PC-3 (cell line): ENCODE measurements around the gene COL4A6. TPM values are rescaled to one million over a fixed set of nuclear protein-coding genes. Genes with fewer than 3 reads are reported as not detected.

ENCODE experiments used
- ATAC-seq: fragments of 200-7000 bp; cut with Tn5 transposase; 2 replicates; pipeline ENCODE4 v1.9.1; 2020; ENCODE audit warnings: mild to moderate bottlenecking, moderate library complexity
- BruUV-seq: library from RNA; stranded (reverse); fragments of 400-500 nt; replicated peaks from 2 replicates; lab custom pipeline; 2021; lab: Mats Ljungman, UMichigan
- CTCF ChIA-PET: fragments of 300-600 bp; sonication (Branson Sonifier 250); formaldehyde crosslinking; loops from one replicate; lab custom pipeline; 2022; ENCODE audit warnings: antibody characterized with exemption; lab: Charles Lee
- POLR2A ChIA-PET: fragments of 300-600 bp; sonication (Branson Sonifier 250); formaldehyde crosslinking; loops from one replicate; lab custom pipeline; 2022; ENCODE audit warnings: antibody characterized with exemption; ENCODE audit not compliant: unreplicated experiment; lab: Charles Lee
- DNase-seq: peaks from one replicate; pipeline ENCODE4 v3.0.0-alpha.2; 2015
- H2AFZ ChIP-seq: fragments of 300-600 bp; sonication (generic); 2 replicates; pipeline ENCODE4 v1.6.0; 2016; ENCODE audit warnings: antibody characterized with exemption, low read length
- H3F3A ChIP-seq: fragments of 300-600 bp; sonication (generic); one replicate; pipeline ENCODE4 v1.6.0; 2017; ENCODE audit warnings: antibody characterized with exemption, low read length, control low read depth, mild to moderate bottlenecking; ENCODE audit not compliant: unreplicated experiment
- H3K27ac ChIP-seq: fragments of 300-600 bp; sonication (generic); 2 replicates; pipeline ENCODE4 v1.5.1; 2016; ENCODE audit warnings: mild to moderate bottlenecking, low read length
- H3K27me3 ChIP-seq: fragments of 300-600 bp; sonication (generic); 2 replicates; pipeline ENCODE4 v1.6.1; 2016; ENCODE audit warnings: low read length, mixed read lengths
- H3K36me3 ChIP-seq: fragments of 300-600 bp; sonication (generic); 2 replicates; pipeline ENCODE4 v1.6.1; 2016; ENCODE audit warnings: low read depth, mixed run types, low read length, mixed read lengths
- H3K4me1 ChIP-seq: fragments of 300-600 bp; sonication (generic); 2 replicates; pipeline ENCODE4 v1.5.1; 2016; ENCODE audit warnings: low read length; ENCODE audit not compliant: insufficient read depth
- H3K4me2 ChIP-seq: fragments of 300-600 bp; sonication (generic); 2 replicates; pipeline ENCODE4 v1.6.0; 2016; ENCODE audit warnings: low read length
- H3K4me3 ChIP-seq: fragments of 300-600 bp; sonication (generic); 2 replicates; pipeline ENCODE4 v1.5.1; 2016; ENCODE audit warnings: mild to moderate bottlenecking, low read length, mixed read lengths
- H3K79me2 ChIP-seq: fragments of 300-600 bp; sonication (generic); 2 replicates; pipeline ENCODE4 v1.6.1; 2017; ENCODE audit warnings: low read length, mixed read lengths
- H3K9ac ChIP-seq: fragments of 300-600 bp; sonication (generic); 2 replicates; pipeline ENCODE4 v1.6.0; 2016; ENCODE audit warnings: mild to moderate bottlenecking, low read length
- H3K9me2 ChIP-seq: fragments of 300-600 bp; sonication (generic); replicated peaks from 2 replicates; pipeline ENCODE4 v1.6.1; 2016; ENCODE audit warnings: mixed run types, low read length, mixed read lengths
- H3K9me3 ChIP-seq: fragments of 300-600 bp; sonication (generic); 2 replicates; pipeline ENCODE4 v1.6.1; 2016; ENCODE audit warnings: low read length, mixed read lengths
- H4K20me1 ChIP-seq: fragments of 300-600 bp; sonication (generic); 2 replicates; pipeline ENCODE4 v1.6.1; 2016; ENCODE audit warnings: low read length, mixed read lengths
- EZH2 ChIP-seq: fragments of 300-600 bp; sonication (generic); IDR thresholded peaks from one replicate; pipeline ENCODE4 v1.6.1; 2017; ENCODE audit warnings: antibody characterized with exemption, mild to moderate bottlenecking, low read length; ENCODE audit not compliant: unreplicated experiment
- EZH2phosphoT487 ChIP-seq: fragments of 300-600 bp; sonication (generic); IDR thresholded peaks from 2 replicates; pipeline ENCODE4 v1.6.1; 2018; ENCODE audit warnings: mild to moderate bottlenecking, antibody characterized with exemption, low read length, borderline replicate concordance
- intact Hi-C: fragments of 100-400 bp; cut with micrococcal nuclease; formaldehyde crosslinking; loops from 2 replicates; pipeline ENCODE4 v1.9.0; 2023
- total RNA-seq: library from RNA; depleted of rRNA; stranded (reverse); fragments of >200 nt; gene quantifications from 2 replicates; pipeline ENCODE4 v1.2.3, GENCODE V29; 2014
- TF ChIP-seq, protein P1 (sequence below): fragments of 300-600 bp; sonication (generic); conservative IDR thresholded peaks from 2 replicates; pipeline ENCODE4 v1.5.1; 2017; ENCODE audit warnings: antibody characterized with exemption, low read depth, mild to moderate bottlenecking, low read length

Gene COL4A6
- total RNA-seq, 1 experiment from 2014 or later, result 4.4 TPM

DNA sequence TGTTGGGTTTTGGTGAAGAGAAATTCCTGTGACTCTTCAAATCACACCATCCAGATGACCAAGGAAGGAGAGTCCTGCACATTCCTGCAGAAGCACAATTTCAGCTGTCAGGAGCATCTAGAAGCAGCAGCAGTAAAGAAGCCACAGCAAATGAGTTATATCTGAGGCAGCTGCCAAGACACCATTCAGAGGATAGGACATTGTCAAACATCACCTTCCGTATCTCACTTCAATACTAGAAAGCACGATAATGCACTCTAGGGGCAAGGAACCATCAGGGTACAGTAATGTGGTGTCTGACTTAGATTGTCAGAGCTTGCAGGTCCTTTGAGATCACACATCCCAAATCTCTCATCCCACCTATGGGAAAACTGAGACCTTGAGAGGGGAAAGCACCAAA, 134.5 kb downstream of the COL4A6 start:
- Histone ChIP-seq H3K4me1 (peaks cover 37% of the 10 kb centered on the region), H3K9me3 (no peaks in the 10 kb centered on the region), H3K9me2 (no peaks in the 10 kb centered on the region), H3K36me3 (no peaks in the 10 kb centered on the region), H3K9ac (no peak overlapping the region), H3K27ac (no peak overlapping the region), H3F3A (no peaks in the 10 kb centered on the region), H3K27me3 (no peaks in the 10 kb centered on the region), H3K4me3 (no peak overlapping the region), H3K79me2 (no peaks in the 10 kb centered on the region), H4K20me1 (no peaks in the 10 kb centered on the region), H3K4me2 (no peak overlapping the region), H2AFZ (no peak overlapping the region)
- DNase-seq (no peak), ATAC-seq (no peak)
- no TSS peak for BruUV-seq
- no peak for TF ChIP-seq EZH2
- TF ChIP-seq, protein P1, sequence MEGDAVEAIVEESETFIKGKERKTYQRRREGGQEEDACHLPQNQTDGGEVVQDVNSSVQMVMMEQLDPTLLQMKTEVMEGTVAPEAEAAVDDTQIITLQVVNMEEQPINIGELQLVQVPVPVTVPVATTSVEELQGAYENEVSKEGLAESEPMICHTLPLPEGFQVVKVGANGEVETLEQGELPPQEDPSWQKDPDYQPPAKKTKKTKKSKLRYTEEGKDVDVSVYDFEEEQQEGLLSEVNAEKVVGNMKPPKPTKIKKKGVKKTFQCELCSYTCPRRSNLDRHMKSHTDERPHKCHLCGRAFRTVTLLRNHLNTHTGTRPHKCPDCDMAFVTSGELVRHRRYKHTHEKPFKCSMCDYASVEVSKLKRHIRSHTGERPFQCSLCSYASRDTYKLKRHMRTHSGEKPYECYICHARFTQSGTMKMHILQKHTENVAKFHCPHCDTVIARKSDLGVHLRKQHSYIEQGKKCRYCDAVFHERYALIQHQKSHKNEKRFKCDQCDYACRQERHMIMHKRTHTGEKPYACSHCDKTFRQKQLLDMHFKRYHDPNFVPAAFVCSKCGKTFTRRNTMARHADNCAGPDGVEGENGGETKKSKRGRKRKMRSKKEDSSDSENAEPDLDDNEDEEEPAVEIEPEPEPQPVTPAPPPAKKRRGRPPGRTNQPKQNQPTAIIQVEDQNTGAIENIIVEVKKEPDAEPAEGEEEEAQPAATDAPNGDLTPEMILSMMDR, result no peak
- TF ChIP-seq EZH2phosphoT487, result no peak
- POLR2A ChIA-PET, result no interaction called here
- intact Hi-C loops, result loop anchor here (2.0 to 5.0 kb wide), 2 partner anchors 79 to 1174 kb away; no protein-coding TSS in a partner anchor
- CTCF ChIA-PET, result interaction anchor here (0.7 to 0.8 kb wide), 2 partner anchors 79 to 104 kb away, joined by 3 to 5 read pairs; no protein-coding TSS in a partner anchor

DNA sequence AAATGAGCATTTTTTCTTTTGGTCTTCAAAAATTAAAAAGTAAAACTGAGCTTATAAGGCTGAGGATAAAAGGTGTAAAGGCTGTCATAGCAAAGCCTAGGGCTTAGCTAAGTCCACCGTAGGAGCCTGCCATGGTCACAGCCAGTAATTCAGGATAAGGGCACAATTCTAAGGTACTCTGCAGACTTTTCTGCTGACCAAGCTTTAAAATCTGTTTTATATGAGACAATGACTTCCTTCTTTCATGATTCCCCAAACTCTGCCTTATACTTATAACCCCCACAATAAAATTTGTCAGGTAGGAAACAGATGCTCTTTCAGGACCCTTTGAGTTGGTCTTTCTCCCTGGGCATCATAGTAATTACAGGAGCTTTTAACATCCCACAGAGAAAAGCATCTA, 138.5 kb downstream of the COL4A6 start:
- CTCF ChIA-PET, result no interaction called here
- H3K4me2 ChIP-seq, result no peak overlapping the region
- no TSS peak for BruUV-seq

GRCh38 chrX:108299101-108299591, 139.1 kb downstream of the COL4A6 start:
- H3K27me3 ChIP-seq, result no peaks in the 10 kb centered on the region
- H3K4me3 ChIP-seq, result no peak overlapping the region
- ATAC-seq, result no peak
- intact Hi-C loops, result no loop called here
- no peak overlapping the region for H3K9ac ChIP-seq
- no peaks in the 10 kb centered on the region for H4K20me1 ChIP-seq
- no peaks in the 10 kb centered on the region for H3K4me1 ChIP-seq
- ChIA-PET POLR2A (no interaction called here), CTCF (no interaction called here)
- BruUV-seq, result no TSS peak
- TF ChIP-seq EZH2, result no peak
- no peaks in the 10 kb centered on the region for H3K9me3 ChIP-seq
- H2AFZ ChIP-seq, result no peak overlapping the region
- H3F3A ChIP-seq, result no peaks in the 10 kb centered on the region
- H3K36me3 ChIP-seq, result no peaks in the 10 kb centered on the region
- H3K9me2 ChIP-seq, result no peaks in the 10 kb centered on the region
- H3K27ac ChIP-seq, result no peak overlapping the region
- no peak for DNase-seq
- no peaks in the 10 kb centered on the region for H3K79me2 ChIP-seq
- H3K4me2 ChIP-seq, result no peak overlapping the region

More for the DNA sequence above, 138.5 kb downstream of the COL4A6 start:
- Histone ChIP-seq H3F3A (no peaks in the 10 kb centered on the region), H4K20me1 (no peaks in the 10 kb centered on the region), H3K4me3 (no peak overlapping the region), H3K9me2 (no peaks in the 10 kb centered on the region), H3K9me3 (no peaks in the 10 kb centered on the region), H3K9ac (no peak overlapping the region), H3K79me2 (no peaks in the 10 kb centered on the region), H3K36me3 (no peaks in the 10 kb centered on the region), H3K27me3 (no peaks in the 10 kb centered on the region), H3K4me1 (peaks cover 4% of the 10 kb centered on the region), H2AFZ (no peak overlapping the region), H3K27ac (no peak overlapping the region)
- DNase-seq, result no peak
- POLR2A ChIA-PET, result no interaction called here
- no peak for TF ChIP-seq EZH2phosphoT487
- TF ChIP-seq, protein P1, result no peak
- TF ChIP-seq EZH2, result no peak
- intact Hi-C loops, result loop anchor here (5.0 kb wide), 1 partner anchor 1178 kb away; no protein-coding TSS in a partner anchor
- ATAC-seq, result no peak
